HG02938 (cell line): ENCODE results near the gene SEC14L1.
"Not testable (repeated sequence)": the region's sequence is repeated elsewhere in the genome, so short reads cannot be mapped to it uniquely, and the experiment has no call there.

ENCODE experiments used
- ATAC-seq: cut with Tn5 transposase; IDR thresholded peaks from one replicate; pipeline ENCODE4 v1.9.1; 2021; ENCODE audit warnings: mild to moderate bottlenecking, moderate library complexity; ENCODE audit not compliant: unreplicated experiment

Gene SEC14L1

DNA sequence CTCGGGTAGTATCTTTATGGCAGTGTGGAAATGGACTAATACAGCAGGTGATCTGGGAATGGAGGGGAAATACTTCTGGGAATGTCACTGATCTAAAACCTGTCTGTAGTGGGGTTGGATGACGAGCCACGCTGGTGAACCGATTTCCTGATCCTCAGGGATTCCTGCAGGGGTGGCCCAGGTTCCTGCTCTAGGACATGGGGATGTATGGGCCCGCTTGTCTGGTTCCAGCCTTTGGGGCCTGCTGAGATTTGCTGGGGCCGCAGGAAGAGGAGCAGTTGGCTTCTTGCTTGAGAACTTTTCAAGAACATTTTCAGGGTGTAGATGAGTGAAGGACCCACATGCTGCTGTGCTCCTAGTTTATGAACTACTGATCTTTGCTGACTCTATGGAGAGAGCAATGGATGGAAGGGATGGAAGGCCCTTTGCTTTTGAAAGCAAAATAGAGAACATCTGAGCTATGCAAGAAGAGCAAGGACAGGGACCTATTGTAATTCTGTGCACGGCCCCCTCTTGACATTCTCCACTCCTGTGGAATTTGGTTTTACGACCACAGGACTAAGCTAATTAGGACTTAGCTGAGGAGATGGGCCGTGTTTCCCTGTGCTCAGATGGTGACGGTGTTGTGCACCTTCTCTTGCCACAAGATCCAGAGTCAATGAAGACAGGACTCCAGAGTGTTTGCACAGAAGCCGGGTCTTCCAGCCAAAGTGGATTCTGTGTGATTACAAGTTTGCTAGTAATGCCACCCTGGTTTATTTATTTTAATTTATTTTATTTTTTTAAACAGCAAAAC lies 90.5 kb downstream of the SEC14L1 start:
- no peak for ATAC-seq

DNA sequence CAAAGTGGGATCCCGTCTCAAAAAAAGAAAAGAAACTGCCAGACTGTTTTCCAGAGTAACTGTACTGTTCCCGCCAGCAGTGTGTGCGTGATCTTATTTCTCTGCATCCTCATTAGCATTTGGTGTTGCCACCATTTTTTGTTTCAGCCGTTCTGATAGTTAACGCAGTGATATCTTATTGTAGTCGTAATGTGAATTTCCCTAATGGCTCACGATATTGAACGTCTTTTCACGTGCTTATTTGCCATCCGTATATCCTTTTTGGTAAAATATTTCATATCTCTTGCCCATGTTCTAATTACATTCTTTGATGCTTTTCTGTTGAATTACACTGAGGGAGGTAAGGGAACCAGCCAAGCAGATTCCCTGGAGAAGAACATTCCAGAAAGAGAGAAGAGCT lies 92.4 kb downstream of the SEC14L1 start:
- no peak for ATAC-seq

GRCh38 chr17:77233635-77234334 lies 93.0 kb downstream of the SEC14L1 start:
- ATAC-seq: no peak

- no peak for ATAC-seq
Observed at GRCh38 chr17:77234695-77235094, 93.9 kb downstream of the SEC14L1 start.

GRCh38 chr17:77235370-77235941 lies 94.7 kb downstream of the SEC14L1 start:
- no peak for ATAC-seq

- no peak for ATAC-seq
Observed at GRCh38 chr17:77237232-77238008, 96.7 kb downstream of the SEC14L1 start.

DNA sequence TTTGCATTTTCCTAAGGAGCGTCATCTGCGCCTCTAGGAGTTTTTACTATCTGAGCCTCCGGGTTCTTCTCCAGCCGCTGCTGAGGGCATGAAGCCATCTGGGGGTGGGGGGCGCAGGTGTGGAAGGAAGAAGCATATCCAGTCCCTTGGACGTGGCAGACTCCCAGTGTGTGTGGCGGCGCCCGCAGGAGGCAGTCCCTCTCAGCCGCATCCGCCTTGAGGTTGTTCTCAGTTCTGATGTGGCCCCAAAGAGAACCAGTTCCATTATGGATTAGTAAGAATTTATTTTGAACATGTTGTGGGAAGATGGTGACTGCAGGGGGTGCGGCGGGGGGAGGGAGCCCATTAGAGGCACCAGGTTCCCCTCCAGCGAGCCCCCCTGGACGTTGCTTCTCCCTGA lies 100.2 kb downstream of the SEC14L1 start:
- ATAC-seq: no peak

DNA sequence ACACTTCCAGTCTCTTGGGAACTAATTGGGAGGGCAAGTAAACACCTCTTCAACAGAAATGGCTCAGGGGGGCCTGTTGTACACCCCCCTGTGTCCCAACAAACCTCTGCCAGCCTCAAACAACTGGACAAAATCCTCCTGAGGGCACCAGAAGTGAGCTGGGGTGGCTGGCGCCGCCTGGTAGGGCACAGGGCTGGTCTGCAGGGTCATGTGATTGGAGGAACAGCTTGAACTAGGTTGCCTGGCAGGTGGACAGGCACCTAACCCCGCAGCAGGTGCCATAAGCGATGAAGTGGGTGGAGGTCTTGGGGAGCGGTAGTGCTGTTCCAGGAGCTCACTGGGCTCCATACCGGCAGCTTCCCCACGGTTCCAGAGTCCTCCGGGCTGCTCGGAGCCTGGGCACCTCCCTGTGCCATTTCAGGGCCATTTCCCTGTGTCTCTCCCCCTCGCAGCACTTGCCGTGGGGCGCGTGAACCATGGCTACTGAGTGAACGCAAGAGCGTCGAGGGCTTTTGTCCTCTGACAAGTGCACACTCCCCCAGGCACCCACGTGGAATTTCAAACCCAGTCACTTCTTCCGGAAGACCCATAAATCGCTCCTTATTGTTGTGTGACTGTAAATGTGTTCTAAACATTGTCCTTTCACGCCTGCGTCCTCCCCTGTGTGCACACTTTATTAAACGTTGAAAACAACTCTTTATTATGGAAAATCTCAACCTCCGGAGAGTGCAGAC lies 101.5 kb downstream of the SEC14L1 start:
- ATAC-seq: no peak

DNA sequence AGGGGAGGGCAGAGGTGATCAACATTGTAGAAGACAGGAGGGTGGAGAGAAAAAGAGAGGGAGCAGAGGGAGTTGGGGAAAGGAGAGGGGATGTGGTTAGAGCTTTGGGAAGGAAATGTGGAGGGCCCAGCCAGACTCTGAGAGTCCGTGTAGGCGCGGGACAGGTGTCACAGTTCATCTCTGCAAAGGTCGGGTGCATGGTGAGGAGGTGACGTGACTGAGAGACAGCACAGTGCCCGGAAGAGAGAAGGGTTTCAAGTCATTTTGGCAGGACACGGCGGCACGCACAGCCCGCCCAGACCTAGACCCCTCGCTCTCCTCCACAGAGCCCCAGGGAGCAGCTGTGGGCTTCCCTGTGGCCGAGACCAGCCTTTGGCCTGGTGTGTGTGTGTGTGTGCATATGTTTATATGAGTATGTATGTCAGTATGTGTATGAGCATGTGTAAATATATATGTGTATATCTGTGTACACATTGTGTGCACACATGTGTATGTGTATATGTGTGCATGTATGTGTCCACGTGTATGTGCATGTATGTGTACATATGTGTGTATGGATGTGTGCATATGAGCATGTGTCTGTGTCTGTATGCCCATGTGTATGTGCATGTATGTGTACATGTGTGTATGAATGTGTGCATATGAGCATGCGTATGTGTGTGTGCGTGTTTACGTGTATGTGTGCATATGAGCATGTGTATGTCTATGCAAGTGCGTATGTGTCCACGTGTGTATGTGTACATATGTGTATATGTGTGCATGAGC lies 104.6 kb downstream of the SEC14L1 start:
- peak; percentile 50 for ATAC-seq

GRCh38 chr17:77246110-77247047 lies 105.6 kb downstream of the SEC14L1 start:
- no peak for ATAC-seq

DNA sequence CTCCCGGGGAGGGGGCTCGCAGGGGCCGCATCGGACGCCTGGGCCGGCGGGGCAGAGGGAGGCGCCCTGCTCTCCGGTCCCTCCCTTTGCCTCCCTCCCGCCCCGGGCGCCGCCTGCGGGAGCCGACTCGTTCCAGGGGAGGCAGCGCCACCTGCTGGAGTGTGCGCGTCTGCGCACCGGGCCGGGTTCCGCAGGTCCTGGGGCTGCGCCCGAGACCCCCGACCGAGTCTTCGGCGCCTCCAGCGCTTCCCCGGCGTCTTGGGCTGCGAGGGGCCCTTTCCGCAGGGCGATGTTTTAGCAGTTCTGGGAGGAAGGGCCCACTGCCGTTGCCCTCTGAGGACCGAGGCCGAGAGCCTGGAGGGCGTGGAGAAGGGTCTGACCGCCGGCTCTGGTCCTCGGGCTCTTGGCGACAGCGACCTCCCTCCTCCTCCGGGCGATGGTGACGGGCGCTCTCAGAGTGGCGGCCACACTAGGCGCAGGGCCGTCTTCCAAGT lies 106.3 kb downstream of the SEC14L1 start:
- ATAC-seq: no peak

DNA sequence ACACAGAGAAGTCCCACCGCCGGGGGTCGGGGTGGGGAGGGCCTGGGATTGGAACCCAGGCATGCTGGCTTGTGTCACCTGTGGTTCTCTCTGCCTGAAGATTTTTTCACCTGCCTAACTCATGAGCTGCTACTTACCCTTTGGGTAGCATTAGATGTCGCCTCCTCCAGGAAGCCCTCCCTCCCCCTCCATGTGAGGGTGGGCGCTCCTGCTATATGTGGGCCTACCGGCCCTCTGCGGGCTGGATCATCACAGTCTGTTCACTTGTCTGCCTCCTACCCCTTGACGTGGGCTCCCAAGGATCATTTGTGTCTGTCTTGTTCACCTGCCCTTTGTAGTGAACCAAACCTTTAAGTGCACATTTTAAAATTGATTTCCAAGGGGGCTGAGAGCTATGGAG lies 106.8 kb downstream of the SEC14L1 start:
- no peak for ATAC-seq

- no peak for ATAC-seq
Observed at GRCh38 chr17:77248216-77249114, 107.7 kb downstream of the SEC14L1 start.

DNA sequence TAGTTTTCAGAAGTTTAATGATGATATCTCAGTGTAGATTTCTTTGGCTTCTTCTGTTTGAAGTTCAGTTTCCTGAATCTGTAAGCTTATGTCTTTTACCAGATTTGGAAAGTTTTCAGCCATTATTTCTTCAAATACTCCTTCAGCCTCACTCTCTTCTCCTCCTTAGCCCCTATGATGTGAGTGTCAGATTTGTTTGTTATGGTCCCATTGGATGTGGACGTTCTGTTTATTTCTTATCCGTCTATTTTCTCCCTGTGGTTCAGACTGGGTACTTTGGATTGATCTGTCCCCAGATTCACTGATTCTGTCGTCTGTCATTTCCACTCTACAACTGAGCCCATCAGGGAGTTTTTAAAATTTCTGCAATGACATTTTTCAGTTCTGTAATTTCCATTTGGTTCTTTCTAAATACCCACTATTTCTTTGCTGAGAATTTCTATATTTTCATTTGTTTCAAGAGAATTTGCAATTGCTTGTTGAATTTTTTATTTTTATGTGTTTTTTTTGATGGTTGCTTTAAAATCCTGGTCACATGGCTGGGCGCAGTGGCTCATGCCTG lies 110.9 kb downstream of the SEC14L1 start:
- ATAC-seq: no peak

DNA sequence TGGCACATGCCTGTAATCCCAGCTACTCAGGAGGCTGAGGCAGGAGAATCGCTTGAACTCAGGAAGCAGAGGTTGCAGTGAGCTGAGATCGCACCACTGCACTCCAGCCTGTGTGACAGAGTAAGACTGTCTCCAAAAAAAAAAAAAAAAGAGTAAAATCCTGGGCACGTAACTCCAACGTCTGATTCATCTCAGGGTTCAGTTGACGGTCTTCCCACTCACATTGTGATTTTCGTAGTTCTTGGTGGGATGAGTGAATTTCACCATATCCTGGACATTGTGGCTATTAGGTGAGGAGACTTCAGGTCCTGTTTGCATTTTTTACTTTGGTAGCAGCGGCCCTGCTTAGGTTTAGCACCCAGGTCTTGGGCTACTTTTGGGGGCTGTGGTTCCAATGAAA lies 111.5 kb downstream of the SEC14L1 start:
- not testable (repeated sequence) for ATAC-seq

- no peak for ATAC-seq
Observed at GRCh38 chr17:77253611-77254051, 112.9 kb downstream of the SEC14L1 start.
